ENCODE data around the gene GADD45GIP1. TPM values are rescaled to one million over a fixed set of nuclear protein-coding genes. Genes with fewer than 3 reads are reported as not detected.

GADD45GIP1 gene
- total RNA-seq, 2 experiments from 2014 or later = 12.1 to 12.8 TPM

GRCh38 chr19:12994701-12995595 lies 37.9 kb upstream of the GADD45GIP1 start, which contains the start of gene NFIX:
Gene NFIX, plus strand, starts transcription at chr19:12995475. Its CDS starts 363 bp downstream, at chr19:12995838.
- Mint-ChIP-seq H3K4me3 (peak within 1 kb of the TSS; percentile 94), H3K9me3 (no peaks in the 10 kb centered on the region), H3K36me3 (ENCODE audit: low read depth) (peaks cover 4% of the 10 kb centered on the region), H3K4me1 (ENCODE audit: low read depth) (peaks cover 10% of the 10 kb centered on the region), H3K27me3 (peaks cover 6% of the 10 kb centered on the region), H3K27ac (peak within 1 kb of the TSS; percentile 57)
- Histone ChIP-seq H3K27ac (ENCODE audit: low read depth in 1 of 2, low read length in 2 of 2) (no peak within 1 kb of the TSS), H3K36me3 (ENCODE audit: insufficient read depth, low read length) (no peaks in the 10 kb centered on the region), H3K4me3 (ENCODE audit: low read length) (peak within 1 kb of the TSS; percentile 55), H3K9me3 (ENCODE audit: control insufficient read depth in 1 of 2, insufficient read depth in 1 of 2, low read length in 2 of 2) (no peaks in the 10 kb centered on the region), H3K27me3 (ENCODE audit: control insufficient read depth in 1 of 2, insufficient read depth in 2 of 2, low read length in 2 of 2) (no peaks in the 10 kb centered on the region), H3K4me1 (ENCODE audit: insufficient read depth, low read length) (peaks cover 15% of the 10 kb centered on the region)
- intact Hi-C loops (cut with DNase I, micrococcal nuclease) = no loop called here
- TF ChIP-seq CTCF (IDR thresholded peaks at IDR 0.05) = no peak
- CTCF ChIA-PET = no interaction called here
- DNase-seq (peak; percentile 27 to 81 (median 56)), ATAC-seq (ENCODE audit: poor library complexity) (peak; percentile 68)
- POLR2A ChIA-PET = no interaction called here

GRCh38 chr19:12993562-12993961 lies 36.5 kb upstream of the GADD45GIP1 start:
- Mint-ChIP-seq H3K36me3 (ENCODE audit: low read depth) (peaks cover 4% of the 10 kb centered on the region), H3K27ac (no peak overlapping the region), H3K9me3 (no peaks in the 10 kb centered on the region), H3K27me3 (peaks cover 6% of the 10 kb centered on the region), H3K4me1 (ENCODE audit: low read depth) (peaks cover 10% of the 10 kb centered on the region), H3K4me3 (peak overlapping the region; percentile 94)
- DNase-seq (no peak), ATAC-seq (ENCODE audit: poor library complexity) (no peak)
- Histone ChIP-seq H3K4me3 (ENCODE audit: low read length) (no peak overlapping the region), H3K9me3 (ENCODE audit: control insufficient read depth in 1 of 2, insufficient read depth in 1 of 2, low read length in 2 of 2) (no peaks in the 10 kb centered on the region), H3K4me1 (ENCODE audit: insufficient read depth, low read length) (peaks cover 15% of the 10 kb centered on the region), H3K27ac (ENCODE audit: low read depth in 1 of 2, low read length in 2 of 2) (no peak overlapping the region), H3K27me3 (ENCODE audit: control insufficient read depth in 1 of 2, insufficient read depth in 2 of 2, low read length in 2 of 2) (no peaks in the 10 kb centered on the region), H3K36me3 (ENCODE audit: insufficient read depth, low read length) (no peaks in the 10 kb centered on the region)
- POLR2A ChIA-PET = no interaction called here
- TF ChIP-seq CTCF (IDR thresholded peaks at IDR 0.05) = no peak
- intact Hi-C loops (cut with DNase I, micrococcal nuclease) = no loop called here
- CTCF ChIA-PET = interaction anchor here (0.6 kb wide), 1 partner anchor 201 kb away, joined by 3 read pairs; no protein-coding TSS in a partner anchor

GRCh38 chr19:12992729-12993128 lies 35.7 kb upstream of the GADD45GIP1 start:
- no peak overlapping the region for H3K27ac ChIP-seq (ENCODE audit: low read depth in 1 of 2, low read length in 2 of 2)
- Mint-ChIP-seq H3K27ac (no peak overlapping the region), H3K9me3 (no peaks in the 10 kb centered on the region), H3K36me3 (ENCODE audit: low read depth) (peaks cover 4% of the 10 kb centered on the region), H3K27me3 (peaks cover 6% of the 10 kb centered on the region), H3K4me3 (no peak overlapping the region), H3K4me1 (ENCODE audit: low read depth) (peaks cover 10% of the 10 kb centered on the region)
- no peaks in the 10 kb centered on the region for H3K36me3 ChIP-seq (ENCODE audit: insufficient read depth, low read length)
- ATAC-seq (ENCODE audit: poor library complexity) (no peak), DNase-seq (no peak)
- ChIA-PET CTCF (interaction anchor here (0.6 to 1.3 kb wide), 2 partner anchors 68 to 202 kb away, joined by 3 read pairs; no protein-coding TSS in a partner anchor), POLR2A (no interaction called here)
- intact Hi-C loops (cut with DNase I, micrococcal nuclease) = no loop called here
- TF ChIP-seq CTCF (IDR thresholded peaks at IDR 0.05) = no peak
- no peaks in the 10 kb centered on the region for H3K9me3 ChIP-seq (ENCODE audit: control insufficient read depth in 1 of 2, insufficient read depth in 1 of 2, low read length in 2 of 2)
- H3K4me1 ChIP-seq (ENCODE audit: insufficient read depth, low read length) = peaks cover 15% of the 10 kb centered on the region
- H3K27me3 ChIP-seq (ENCODE audit: control insufficient read depth in 1 of 2, insufficient read depth in 2 of 2, low read length in 2 of 2) = peaks cover 0 to 2% of the 10 kb centered on the region in 2 experiments
- no peak overlapping the region for H3K4me3 ChIP-seq (ENCODE audit: low read length)

Measured in CD4-positive, alpha-beta T cell (primary cell).